BJ (cell line): Measurements from ENCODE around the gene MRPL2. TPM values are rescaled to one million over a fixed set of nuclear protein-coding genes. Genes with fewer than 3 reads are reported as not detected.
"Not testable (repeated sequence)": the region's sequence is repeated elsewhere in the genome, so short reads cannot be mapped to it uniquely, and the experiment has no call there.

Experiments used
- CTCF ChIA-PET: fragments of 350-600 bp; formaldehyde crosslinking; extraction: SDS; loops from one replicate; lab custom pipeline; 2021; ENCODE audit warnings: antibody characterized with exemption, inconsistent platforms; lab: Yijun Ruan, JAX
- POLR2A ChIA-PET: fragments of 300-600 bp; sonication (Branson Sonifier 250); formaldehyde crosslinking; extraction: SDS; loops from one replicate; lab custom pipeline; 2021; ENCODE audit warnings: antibody characterized with exemption; lab: Charles Lee
- DNase-seq: peaks from one replicate; pipeline ENCODE4 v3.0.0-alpha.2; 2011; ENCODE audit warnings: low read depth
- H3K27me3 ChIP-seq: 2 replicates; pipeline ENCODE4 v1.6.0; 2011; ENCODE audit warnings: low read length; ENCODE audit not compliant: control insufficient read depth, insufficient read depth
- H3K36me3 ChIP-seq: 2 replicates; pipeline ENCODE4 v1.5.1; 2011; ENCODE audit warnings: low read length; ENCODE audit not compliant: control insufficient read depth, insufficient read depth
- H3K4me3 ChIP-seq: 2 replicates; pipeline ENCODE4 v1.5.1; 2011; ENCODE audit warnings: low read depth, mild to moderate bottlenecking, control low read depth, low read length
- polyA plus RNA-seq: library from polyadenylated mRNA; depleted of rRNA; stranded (reverse); fragments of >200 nt; gene quantifications from 2 replicates; pipeline ENCODE4 v1.2.3, GENCODE V29; 2011
- TF ChIP-seq, protein P1 (sequence below): IDR thresholded peaks from 2 replicates; pipeline ENCODE4 v1.5.1; 2011; ENCODE audit warnings: low read depth, mild to moderate bottlenecking, control low read depth, inconsistent platforms, low read length, moderate library complexity; ENCODE audit not compliant: insufficient read depth

The MRPL2 gene
- polyA plus RNA-seq, 1 experiment, result 22.8 TPM

DNA sequence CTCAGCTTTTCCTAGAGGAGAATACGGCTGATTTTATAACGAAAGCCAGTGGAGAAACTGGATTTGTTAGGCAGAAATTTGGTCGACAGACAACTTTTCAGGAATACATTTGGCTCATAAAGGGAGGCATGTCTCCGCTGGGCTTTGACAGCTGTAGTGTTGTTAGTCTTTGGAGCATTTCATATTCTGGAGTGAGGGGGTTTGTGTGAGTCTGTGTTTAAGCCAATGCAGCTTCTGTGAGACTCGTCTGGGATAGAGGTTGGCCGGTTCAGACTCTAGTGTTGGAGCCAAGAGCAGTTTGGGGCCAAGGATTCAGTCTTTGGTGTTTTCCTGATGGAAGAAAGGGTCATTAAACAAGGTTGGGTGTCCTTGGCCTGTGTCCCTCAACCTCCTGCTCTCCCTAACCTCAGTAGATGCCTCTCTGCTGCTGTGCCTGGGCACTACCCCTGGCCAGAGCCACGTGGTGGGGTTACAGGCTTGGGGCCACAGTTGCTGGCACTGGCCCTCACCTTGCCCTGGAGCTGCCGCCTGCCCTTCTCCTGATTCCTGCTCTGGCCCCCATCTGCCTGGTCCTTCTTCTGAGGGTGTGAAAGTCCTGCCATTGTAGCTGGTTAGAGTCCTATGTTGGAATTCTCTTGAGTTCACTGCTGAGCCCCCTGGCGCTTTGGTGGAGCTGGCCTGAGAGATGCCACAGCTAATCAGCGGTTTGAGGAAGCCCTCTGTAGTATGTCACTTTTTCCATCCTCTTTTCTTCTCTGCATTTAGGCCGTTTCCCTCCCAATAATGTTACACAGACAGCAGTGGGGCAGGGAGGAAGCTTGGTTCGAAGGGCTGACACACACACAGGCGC, 23.8 kb upstream of the MRPL2 start:
- Histone ChIP-seq H3K27me3 (no peaks in the 10 kb centered on the region), H3K36me3 (no peaks in the 10 kb centered on the region), H3K4me3 (no peak overlapping the region)
- ChIA-PET CTCF (interaction anchor here (2.6 kb wide), 1 partner anchor 47 kb away, joined by 12 read pairs; no protein-coding TSS in a partner anchor), POLR2A (no interaction called here)
- no peak for DNase-seq
- TF ChIP-seq, protein P1, sequence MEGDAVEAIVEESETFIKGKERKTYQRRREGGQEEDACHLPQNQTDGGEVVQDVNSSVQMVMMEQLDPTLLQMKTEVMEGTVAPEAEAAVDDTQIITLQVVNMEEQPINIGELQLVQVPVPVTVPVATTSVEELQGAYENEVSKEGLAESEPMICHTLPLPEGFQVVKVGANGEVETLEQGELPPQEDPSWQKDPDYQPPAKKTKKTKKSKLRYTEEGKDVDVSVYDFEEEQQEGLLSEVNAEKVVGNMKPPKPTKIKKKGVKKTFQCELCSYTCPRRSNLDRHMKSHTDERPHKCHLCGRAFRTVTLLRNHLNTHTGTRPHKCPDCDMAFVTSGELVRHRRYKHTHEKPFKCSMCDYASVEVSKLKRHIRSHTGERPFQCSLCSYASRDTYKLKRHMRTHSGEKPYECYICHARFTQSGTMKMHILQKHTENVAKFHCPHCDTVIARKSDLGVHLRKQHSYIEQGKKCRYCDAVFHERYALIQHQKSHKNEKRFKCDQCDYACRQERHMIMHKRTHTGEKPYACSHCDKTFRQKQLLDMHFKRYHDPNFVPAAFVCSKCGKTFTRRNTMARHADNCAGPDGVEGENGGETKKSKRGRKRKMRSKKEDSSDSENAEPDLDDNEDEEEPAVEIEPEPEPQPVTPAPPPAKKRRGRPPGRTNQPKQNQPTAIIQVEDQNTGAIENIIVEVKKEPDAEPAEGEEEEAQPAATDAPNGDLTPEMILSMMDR, result no peak

DNA sequence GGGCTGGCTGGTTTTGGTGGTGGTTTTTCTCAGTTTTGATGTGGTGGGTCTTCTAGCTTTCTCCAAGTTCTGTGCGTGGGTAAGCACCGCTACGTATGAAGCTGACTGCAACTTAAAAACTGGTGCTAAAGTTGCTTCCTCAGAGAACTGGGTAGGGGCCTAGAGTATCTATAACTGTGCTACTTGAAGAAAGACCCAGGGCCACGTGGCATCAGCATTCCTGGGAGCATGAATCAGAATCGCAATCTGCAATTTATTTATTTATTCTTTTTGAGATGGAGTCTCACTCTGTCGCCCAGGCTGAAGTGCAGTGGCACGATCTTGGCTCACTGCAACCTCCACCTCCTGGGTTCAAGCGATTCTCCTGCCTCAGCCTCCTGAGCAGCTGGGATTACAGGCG, 22.7 kb upstream of the MRPL2 start:
- H3K27me3 ChIP-seq, DNase-seq, H3K4me3 ChIP-seq, POLR2A ChIA-PET, H3K36me3 ChIP-seq: not testable (repeated sequence)
- CTCF ChIA-PET, result interaction anchor here (0.9 to 2.6 kb wide), 3 partner anchors 10 to 48 kb away, joined by 3 to 12 read pairs (median 4); no protein-coding TSS in a partner anchor

- no peaks in the 10 kb centered on the region for H3K36me3 ChIP-seq
- no peak for DNase-seq
- POLR2A ChIA-PET, result no interaction called here
- H3K27me3 ChIP-seq, result no peaks in the 10 kb centered on the region
- CTCF ChIA-PET, result interaction anchor here (1.2 to 2.6 kb wide), 2 partner anchors 11 to 49 kb away, joined by 3 to 12 read pairs; no protein-coding TSS in a partner anchor
- TF ChIP-seq, protein P1, result no peak
- H3K4me3 ChIP-seq, result no peak overlapping the region
Observed at GRCh38 chr6:43081043-43081442, 21.8 kb upstream of the MRPL2 start.

DNA sequence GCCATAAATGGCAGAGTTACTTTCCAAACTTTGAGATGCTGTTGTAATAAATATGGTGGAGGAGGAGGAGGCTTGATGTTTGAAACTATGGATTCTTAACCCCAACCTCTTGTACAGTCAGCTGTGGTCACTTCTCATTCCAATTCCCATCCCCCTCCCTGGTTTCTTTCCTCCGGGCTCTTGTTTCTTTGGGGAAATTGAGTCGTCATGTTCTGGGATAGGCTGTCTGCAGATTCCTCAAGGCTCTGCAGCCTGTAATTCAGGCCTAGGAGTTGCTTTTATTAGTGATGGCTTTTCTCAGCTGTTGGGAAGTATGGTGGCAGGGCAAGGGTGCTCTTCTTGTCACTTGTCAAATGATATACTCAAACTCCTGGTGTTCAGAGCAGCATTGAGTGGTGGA, 19.5 kb upstream of the MRPL2 start:
- POLR2A ChIA-PET, result interaction anchor here (0.5 kb wide), 1 partner anchor 17 kb away, joined by 5 read pairs; no protein-coding TSS in a partner anchor

GRCh38 chr6:43077981-43078511, 18.8 kb upstream of the MRPL2 start:
- no peaks in the 10 kb centered on the region for H3K36me3 ChIP-seq
- H3K4me3 ChIP-seq, result peak overlapping the region; percentile 79
- DNase-seq, result no peak
- ChIA-PET CTCF (interaction anchor here (1.1 to 5.7 kb wide), 4 partner anchors 42 to 65 kb away, joined by 5 to 42 read pairs (median 9); no protein-coding TSS in a partner anchor), POLR2A (interaction anchor here (0.5 kb wide), 1 partner anchor 18 kb away, joined by 5 read pairs; no protein-coding TSS in a partner anchor)
- H3K27me3 ChIP-seq, result no peaks in the 10 kb centered on the region
- TF ChIP-seq, protein P1, result 0 out of 2 replicates have a peak, but pooled peaks have one; percentile 25

More for the DNA sequence above, 19.5 kb upstream of the MRPL2 start:
- TF ChIP-seq, protein P1, result no peak
- CTCF ChIA-PET, result interaction anchor here (0.7 to 1.0 kb wide), 2 partner anchors 18 to 65 kb away, joined by 3 read pairs; no protein-coding TSS in a partner anchor
- Histone ChIP-seq H3K27me3 (no peaks in the 10 kb centered on the region), H3K4me3 (peak overlapping the region; percentile 79; the same call in 1 of the 2 replicates), H3K36me3 (no peaks in the 10 kb centered on the region)
- DNase-seq, result peak; percentile 74
